HT-29 (cell line): Measurements from ENCODE around the gene TMC8. TPM values are rescaled to one million over a fixed set of nuclear protein-coding genes. Genes with fewer than 3 reads are reported as not detected.
"Not testable (repeated sequence)": the region's sequence is repeated elsewhere in the genome, so short reads cannot be mapped to it uniquely, and the experiment has no call there.

Experiments used
- DNase-seq: peaks from one replicate; pipeline ENCODE4 v3.0.0-alpha.2; 2015; ENCODE audit warnings: low spot score
- total RNA-seq: library from RNA; depleted of rRNA; stranded (reverse); fragments of >200 nt; shearing (Covaris generic); gene quantifications from 2 replicates; pipeline ENCODE4 v1.2.3, GENCODE V29; 2014; rRNA removed

Gene TMC8
- 4.1 and 7.2 TPM in 2 replicates for total RNA-seq

- DNase-seq = no peak
Measured at GRCh38 chr17:78130437-78131101, at the start of gene TMC8. Gene TMC8, plus strand, starts transcription at chr17:78130771. Its CDS starts 818 bp downstream, at chr17:78131589.

DNA sequence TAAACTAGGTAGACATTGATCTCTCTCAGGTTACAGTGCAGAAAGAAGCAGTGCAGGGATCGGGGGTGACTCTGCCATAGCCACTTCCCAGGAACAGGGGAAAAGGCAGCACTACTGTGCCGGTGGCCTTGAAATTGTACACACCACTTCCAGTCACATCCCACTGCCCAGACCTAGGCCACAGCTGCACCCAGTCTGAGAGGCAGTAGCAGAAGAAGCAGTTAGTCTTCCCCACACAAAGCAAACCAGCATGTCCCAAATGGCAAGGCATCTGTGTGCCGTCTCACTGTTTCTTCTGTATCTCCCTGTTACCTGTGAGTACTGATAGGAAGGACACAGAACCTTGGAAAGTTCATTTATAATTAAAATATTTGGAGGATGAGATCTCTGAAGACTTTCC is 49.0 kb upstream of the TMC8 start:
- DNase-seq = no peak

DNA sequence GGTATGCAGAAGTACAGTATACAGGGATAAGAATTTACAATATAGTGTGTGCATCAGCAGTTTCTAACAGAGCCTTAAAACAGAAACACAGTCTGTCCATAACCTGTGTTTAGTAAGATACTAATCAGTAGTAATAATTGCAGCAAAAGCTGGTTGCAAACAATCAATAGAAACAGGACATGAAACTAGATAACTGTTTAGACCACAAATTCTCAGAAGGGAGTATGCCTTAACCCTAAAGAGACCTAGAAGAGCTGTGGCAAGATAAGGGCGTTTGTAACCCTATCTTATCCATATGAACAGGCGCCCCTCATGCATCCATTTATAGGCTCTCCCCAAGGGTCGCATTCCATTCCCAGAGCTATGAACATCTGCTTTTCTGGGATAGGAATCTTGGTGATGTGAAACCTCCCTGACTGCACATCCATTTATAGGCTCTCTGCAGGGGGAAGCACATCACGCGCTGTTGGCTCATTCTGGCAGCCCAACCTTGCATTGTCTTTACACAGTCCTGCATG is 48.2 kb upstream of the TMC8 start:
- not testable (repeated sequence) for DNase-seq

DNA sequence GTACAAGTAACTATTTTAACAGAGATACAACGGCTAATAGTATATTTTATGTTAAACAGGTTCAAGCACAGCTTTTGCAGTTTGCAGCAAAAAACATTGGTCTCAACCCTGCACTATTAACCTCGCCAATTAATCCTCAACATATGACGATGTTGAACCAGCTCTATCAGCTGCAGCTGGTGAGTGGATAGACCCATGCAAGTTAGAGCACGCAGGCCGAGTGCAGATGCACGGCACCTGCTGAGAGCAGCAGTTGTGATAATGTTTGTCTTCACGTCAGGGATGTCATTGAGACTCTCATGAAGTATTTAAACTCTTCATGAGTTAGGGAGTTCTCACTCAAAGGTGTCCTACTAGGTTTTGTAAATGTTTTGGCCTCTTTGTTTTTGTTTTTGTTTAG is 47.6 kb upstream of the TMC8 start:
- DNase-seq = no peak

DNA sequence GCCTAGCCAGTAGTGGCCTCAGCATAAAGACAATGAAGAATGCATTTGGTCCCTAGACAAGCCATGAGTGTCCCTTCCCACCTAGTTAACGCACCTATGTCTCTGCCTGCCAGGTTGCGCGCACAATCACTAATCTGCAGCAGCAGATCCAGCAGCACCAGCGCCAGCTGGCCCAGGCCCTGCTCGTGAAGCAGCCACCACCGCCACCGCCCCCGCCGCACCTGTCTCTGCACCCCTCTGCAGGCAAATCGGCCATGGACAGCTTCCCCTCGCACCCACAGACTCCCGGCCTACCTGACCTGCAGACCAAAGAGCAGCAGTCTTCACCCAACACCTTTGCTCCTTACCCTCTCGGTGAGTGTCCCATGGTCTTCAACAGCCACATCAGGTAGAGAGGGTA is 43.8 kb upstream of the TMC8 start:
- no peak for DNase-seq

DNA sequence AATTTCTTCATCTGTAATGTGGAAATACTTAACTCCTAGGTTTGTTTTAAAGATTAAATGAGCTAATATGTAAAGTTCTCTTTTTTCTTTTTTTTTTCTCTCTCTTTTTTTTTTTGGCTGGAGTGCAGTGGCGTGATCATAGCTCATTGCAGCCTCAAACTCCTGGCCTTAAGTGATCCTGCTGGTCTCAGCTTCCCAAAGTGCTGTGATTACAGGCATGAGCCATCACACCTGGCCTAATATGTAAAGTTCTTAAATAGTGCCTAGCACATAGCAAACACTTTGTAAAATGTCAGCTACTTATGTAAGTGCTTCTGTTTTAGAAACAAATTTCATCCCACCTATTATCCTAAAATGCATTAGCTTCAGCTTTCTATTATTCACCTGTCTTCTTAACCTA is 42.0 kb upstream of the TMC8 start:
- no peak for DNase-seq

DNA sequence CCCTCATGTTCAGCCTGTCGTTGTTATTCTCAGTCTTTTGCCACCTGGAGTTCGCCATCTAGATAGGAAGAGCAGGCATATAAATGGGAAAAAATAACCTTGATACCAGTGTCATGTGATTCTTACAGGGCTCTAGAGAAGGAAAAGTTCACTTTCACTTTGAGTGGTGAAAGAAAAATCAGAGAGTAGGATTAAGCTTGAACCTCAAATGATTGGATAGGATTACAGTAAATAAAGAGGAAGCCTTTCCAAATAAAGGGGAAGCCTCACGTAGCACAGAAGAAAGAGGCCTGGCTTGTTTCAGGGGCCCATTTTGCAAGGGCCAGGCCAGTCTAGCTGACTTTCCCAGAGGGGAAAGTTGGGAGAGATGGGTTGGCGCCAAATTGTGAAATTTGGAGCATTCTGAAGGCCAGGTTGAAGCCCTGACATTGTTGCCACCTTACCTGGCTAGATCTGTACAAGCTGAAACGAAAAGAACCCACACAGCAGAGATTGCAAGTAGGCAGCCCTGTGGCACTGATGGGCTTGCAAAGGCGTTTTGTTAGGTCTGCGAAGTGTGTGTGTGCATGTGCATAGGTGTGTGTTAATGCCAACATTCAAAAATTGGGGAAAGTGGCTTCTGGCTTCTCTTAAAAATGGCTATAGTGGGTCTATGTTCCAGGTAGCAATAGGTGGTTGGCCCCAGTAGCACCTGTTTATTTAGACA is 40.8 kb upstream of the TMC8 start:
- DNase-seq = no peak

DNA sequence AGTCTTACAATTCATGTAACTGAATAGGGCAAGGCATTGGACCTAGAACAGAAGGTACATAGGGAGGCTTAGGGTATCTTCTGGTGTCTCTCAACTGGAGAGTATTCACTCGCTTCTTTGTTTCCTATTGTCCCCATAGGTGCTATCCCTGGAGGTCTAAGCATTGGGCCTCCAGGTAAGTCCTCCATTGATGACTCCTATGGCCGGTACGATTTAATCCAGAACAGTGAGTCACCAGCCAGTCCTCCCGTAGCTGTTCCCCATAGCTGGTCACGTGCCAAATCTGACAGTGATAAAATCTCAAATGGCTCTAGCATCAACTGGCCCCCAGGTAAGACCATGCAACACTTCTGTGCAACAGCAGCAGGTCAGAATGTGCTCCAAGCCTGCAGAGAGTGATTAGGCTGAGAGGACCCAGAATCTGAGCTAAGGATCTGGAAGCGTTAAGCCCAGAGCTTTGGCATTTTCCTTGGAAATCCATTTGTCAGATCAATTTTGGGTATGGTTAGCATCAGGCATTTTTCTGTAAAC is 37.7 kb upstream of the TMC8 start:
- DNase-seq = no peak

- DNase-seq = no peak
Measured at GRCh38 chr17:78095035-78095434, 35.5 kb upstream of the TMC8 start.

DNA sequence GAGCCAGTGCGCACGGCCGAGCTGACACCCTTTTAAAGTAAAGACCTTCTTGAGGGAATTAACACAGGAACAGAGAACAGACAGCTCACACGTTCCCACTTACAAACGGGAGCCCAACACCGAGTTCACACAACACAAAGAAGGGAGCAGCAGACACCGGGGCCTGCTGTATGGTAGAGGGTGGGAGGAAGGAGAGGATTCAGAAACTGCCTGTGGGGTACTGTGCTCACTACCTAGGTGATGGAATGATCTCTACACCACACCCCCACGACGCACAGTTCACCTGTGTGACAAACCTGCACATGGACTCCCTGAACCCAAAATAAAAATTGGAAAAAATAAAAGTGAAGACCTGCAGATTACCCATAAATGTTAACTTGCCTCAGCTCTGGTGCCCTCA is 34.5 kb upstream of the TMC8 start:
- DNase-seq = no peak

DNA sequence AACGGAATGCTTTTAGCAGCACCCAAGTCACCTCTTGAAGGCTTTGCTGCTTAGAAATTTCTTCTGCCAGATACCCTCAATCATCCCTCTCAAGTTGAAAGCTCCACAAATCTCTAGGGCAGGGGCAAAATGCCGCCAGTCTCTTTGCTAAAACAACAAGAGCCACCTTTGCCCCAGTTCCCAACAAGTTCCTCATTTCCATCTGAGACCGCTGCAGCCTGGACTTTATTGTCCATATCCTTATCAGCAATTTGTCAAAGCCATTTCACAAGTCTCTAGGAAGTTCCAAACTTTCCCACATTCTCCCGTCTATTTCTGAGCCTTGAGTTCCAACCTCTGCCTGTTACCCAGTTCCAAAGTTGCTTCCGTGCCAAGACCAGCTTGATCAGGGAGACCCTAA is 29.5 kb upstream of the TMC8 start:
- DNase-seq = no peak

DNA sequence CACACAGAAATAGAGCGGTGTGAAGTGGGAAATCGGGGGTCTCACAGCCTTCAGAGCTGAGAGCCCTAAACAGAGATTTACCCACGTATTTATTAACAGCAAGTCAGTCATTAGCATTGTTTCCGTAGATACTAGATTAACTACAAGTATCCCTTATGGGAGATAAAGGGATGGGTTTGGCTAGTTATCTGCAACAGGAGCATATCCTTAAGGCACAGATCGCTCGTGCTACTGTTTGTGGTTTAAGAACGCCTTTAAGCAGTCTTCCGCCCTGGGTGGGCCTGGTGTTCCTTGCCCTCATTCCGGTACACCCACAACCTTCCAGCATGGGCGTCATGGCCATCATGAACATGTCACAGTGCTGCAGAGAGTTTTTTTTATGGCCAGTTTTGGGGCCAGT is 29.0 kb upstream of the TMC8 start:
- no peak for DNase-seq

DNA sequence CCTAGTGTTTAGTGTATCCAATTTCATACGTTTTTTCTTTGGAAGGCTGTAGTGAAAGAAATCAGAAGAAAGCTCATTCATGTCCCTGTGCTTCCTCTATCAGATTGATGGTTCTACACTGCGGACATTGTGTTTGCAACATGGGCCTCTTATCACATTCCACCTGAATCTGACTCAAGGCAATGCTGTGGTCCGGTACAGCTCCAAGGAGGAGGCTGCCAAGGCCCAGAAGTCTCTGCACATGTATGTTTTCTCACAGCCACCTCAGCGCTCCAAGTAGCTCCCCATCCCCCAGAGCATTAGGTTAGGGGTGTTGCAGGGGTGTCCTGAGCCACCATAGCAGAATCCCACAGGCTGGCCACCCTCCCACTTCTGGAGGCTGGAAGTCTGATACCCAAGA is 27.3 kb upstream of the TMC8 start:
- no peak for DNase-seq

DNA sequence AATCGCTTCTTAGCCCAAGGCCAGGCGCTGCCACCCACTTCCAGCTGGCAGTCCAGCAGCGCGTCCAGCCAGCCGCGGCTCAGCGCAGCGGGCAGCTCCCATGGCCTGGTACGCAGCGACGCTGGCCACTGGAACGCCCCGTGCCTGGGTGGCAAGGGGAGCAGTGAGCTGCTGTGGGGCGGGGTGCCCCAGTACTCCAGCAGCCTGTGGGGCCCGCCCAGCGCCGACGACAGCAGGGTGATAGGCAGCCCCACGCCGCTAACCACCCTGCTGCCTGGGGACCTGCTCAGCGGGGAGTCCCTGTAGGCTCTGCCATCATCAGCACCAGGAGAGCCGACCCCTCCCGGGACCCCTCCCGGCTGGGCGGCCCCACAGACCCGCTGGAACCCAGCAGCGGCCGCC is 26.0 kb upstream of the TMC8 start:
- DNase-seq = no peak

- DNase-seq = no peak
Measured at GRCh38 chr17:78105101-78105500, 25.5 kb upstream of the TMC8 start.

GRCh38 chr17:78105551-78105950 is 25.0 kb upstream of the TMC8 start:
- DNase-seq = no peak

DNA sequence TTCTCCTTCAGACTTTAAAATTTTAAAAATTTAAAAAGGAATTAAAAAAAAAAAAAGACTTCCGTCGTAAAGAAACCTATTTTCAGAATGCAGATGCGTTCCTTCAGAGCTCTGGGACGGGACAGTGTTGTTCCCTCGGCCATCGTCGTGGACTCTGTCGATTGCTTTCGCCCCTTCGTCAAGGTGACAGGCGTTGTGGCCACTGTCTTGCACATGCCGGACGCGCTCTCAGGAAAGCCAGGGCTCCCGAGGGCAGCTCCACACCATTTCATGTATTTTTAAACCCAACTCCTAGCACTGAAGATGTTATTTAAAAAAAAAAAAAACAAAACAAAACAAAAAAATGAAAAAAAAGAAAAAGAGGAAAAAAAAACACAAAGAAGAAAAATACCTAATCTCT is 24.4 kb upstream of the TMC8 start:
- DNase-seq = no peak

DNA sequence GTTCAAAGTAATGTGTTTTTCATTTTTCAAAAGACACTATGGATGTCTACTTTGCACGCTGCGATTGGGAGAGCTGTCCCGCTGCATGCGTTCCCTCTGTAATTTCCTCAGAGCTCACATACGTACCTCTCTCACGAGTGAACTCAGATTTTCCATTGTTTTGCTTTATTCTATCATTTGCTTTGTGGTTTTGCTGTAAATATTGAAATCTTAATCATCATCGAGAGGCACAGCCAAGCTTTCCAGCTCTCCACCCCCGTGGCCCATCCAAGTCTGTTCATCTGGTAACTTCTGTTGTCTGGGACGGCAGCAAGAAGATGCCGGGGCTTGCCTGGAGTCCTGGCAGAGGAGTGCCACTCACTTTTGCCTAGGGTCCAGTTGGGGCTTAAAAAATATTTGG is 23.1 kb upstream of the TMC8 start:
- no peak for DNase-seq

DNA sequence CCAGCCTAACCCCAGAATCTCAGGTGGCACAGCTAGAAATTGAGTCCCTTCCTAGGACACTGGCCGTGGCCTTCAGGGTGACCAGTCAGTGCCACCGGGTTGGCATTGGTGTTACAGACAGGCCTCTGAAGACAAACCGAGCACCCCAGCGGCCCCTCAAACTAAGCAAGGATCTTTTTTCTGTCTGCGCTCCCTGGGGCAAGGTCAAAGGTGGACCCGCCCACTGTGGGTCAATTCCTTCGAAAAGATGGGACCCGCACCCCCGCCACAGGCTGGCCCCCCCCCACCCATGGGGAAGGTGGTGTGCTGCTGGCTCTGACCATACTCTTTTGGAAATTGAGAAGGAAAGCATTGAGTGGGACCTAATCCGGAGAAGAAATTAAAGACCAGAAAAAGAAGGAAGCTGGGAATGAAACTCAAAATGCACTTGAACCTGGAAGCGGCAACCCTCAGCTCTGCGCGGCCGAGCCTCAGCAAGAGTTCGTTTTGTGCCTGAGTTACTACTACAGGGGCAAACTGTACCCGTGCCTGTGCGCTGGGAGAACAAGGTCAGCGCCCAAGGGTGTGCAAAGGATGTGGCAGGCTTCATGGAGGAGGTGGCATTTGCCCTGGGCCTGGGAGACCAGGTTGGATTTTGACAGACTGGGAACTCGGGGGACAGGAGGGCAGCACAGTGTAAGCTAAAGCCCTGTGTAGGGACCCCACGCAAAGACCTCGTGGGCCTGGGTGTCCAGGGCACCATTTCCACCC is 22.4 kb upstream of the TMC8 start:
- no peak for DNase-seq

DNA sequence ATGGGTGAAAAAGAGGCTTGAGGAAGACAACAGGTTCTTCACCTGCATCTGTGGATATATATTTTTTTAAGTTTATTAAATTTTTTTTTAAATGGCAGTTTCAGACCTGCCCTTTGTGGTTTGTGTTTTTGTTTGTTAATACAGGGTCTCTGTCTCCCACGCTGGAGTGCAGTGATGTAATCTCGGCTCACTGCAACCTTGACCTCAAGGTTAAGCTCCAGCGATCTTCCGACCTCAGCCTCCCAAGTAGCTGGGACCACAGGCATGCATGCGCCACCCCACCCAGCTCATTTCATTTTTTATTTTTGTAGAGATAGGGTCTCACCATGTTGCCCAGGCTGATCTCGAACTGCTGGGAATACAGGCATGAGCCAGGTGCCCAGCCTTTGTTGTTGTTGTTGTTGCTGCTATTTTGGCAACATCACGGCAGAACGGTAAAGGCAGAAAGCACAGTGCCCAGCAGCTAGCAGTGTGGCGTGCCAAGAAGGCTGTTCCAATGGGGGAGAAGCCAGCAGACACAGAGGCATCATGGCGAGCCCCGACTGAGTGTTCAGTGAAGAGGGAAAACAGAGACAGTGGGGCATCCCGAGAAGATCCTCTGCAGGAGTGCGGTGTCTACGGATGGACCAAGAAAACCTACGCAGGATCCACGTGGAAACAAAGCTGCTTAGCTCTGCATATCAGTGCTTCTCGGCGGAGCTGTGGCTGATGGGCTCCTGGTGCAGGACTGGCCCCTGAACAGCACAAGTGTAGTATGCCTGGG is 21.7 kb upstream of the TMC8 start:
- DNase-seq = no peak

- no peak for DNase-seq
Measured at GRCh38 chr17:78109489-78109761, 21.1 kb upstream of the TMC8 start.
